NCI-H2029 treated with DMSO at 0.1 percent for 48 hours (cell line): Measurements from ENCODE around the gene DENND2C.

Source experiments
- DNase-seq: peaks from one replicate; lab custom pipeline; 2025; lab: John Stamatoyannopoulos, UW

DENND2C gene, protein sequence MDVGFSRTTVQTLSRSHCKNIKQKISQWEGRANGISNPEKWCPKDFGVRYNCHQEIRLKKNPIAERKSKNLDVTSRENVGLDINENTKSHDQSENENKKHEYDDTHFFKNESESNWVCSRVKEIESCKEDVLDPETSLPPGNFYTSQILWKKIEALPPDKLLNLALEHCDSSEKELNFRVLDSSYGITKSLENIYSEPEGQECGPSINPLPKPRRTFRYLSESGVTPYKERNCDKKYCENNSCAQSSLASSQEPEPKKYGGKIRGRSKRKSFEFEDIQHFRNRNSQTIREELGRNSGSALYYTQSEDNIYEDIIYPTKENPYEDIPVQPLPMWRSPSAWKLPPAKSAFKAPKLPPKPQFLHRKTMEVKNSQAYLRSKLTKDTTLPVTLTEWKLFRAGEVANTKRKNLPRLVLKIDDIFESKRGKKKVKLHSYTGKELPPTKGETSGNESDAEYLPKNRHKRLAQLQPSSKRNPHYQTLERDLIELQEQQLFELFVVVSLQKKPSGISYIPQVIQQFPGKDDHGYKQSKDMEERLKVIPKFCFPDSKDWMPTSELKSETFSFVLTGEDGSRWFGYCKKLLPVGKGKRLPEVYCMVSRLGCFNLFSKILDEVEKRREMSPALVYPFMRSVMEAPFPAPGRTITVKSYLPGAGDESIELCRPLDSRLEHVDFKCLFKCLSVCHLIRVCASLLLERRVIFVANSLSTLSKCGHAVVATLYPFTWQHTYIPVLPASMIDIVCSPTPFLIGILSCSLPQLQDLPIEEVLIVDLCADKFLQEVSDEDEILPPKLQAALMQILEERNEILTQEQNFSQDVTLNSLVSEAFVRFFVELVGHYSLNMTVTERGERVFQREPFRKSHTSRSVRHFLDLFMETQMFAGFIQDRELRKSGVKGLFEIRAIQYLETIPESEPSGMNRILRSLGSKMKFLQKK

DNA sequence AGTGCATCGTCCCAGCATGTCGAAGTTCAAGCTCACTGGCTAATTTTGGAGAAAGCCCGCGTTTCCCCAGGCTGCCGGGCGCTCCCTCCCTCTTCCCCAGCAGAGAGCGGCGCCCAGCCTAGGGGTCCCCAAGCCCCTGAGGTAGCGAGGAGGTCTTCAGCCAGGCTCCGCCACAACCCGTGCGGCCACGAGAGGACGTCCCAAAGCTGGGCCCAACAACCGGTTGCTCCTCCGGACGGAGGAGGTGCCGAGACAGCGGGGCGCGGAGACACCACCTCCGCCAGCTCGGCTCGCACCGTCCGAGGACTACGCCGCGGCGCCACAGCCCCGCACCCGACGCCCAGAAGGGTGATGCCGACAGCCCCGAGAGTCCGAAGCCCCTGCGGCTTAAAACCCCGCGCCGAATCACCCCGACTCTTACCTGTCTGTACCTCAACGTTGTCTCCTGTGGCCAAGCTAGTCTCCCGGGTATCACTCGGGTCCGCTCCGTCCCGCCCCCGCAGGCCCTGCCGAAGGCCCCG is at the start of gene DENND2C:
DENND2C (minus strand) TSS at position 488 of the 521 bp plus-strand sequence. CDS start 44,065 bp downstream, outside the sequence.
- DNase-seq, result no peak

DNA sequence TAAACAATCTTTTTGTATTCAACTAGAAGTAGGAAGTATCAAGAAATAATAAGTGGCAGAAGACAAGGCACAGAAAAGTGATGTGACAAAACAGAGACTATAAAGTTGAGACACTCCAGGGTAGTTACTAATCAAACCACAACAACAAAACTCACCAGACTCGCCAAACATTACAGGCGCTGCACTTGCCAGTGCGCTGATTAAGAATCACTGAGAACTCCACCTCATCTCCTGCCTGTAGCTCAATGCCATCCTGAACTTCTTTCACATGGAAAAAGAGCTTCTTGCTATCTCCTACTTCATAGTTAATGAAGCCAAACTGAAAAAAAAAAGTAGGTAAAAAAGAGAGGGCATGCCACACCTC is 49.6 kb upstream of the DENND2C start:
- DNase-seq, result no peak

DNA sequence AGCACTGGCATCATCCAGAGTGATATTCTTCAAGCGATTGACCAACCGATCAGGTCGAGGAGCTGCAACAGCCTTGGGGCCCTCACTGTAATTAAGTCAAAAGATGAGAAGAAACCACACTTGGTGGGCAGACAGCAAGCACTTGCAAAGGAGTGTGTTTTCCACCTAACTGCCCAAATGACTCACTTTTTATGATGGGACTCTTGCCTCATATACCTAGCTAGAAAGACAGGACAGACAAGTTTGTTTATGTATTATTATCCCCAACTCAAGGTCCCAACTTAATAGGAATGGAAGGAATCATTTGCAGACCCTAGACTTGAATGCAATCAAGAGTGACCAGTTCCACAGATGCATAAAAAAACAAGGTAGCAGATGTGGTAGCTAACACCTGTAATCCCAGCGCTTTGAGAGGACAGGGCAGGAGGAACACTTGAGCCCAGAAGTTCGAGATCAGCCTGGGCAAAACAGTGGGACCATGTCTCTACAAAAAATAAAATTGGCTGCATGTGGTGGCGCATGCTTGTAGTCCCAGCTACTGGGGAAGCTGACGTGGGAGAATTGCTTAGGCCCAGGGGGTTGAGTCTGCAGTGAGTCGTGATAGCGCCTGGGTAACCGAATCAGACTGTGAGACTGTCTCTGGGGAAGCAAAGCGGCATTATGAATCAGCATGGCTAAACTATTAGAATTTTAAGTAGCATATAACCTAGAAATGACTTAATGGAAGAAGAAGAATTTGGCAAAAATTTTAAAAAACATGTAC is 49.0 kb upstream of the DENND2C start:
- no peak for DNase-seq

DNA sequence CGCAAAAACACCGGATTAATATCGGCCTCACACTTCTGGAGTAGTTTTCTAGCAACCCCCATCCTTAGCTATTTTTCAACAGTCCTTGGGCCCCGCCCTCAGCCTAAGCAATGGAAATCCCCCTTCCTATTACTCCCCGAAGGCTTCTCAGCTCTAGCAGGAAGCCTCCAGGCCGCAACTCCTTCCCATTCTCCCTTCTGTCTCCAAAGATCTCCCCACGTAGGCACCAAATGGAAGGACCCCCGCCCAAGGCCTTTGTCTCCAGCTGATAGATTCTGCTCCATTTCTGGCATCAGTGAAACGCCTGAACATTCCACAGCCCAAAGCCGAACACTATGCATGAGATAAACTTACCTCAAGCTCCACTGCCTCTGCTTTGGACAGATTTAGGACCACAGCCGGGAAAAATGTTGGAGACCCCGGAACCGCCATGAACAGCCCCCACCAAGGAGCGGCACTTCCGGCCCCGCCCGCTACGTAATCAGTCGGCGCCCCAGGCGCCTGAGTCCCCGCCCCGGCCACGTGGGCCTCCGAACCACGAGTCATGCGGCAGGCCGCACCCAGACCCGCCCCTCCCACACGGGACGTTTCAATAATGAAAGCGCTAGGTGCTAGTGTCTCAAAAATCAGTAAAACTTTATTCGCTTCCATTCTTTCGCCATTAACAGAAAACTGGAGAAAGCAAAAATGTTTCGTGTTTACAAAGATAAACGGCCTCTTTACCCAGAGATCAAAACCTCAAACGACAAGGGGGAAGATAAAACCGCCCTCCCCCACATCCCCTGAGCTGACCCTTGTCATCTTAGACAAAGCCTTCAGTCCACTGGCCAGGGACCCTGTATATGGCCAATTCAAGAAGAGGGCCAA is 46.7 kb upstream of the DENND2C start, which contains the start of gene NRAS:
NRAS (minus strand) TSS at position 468 of the 867 bp plus-strand sequence. CDS start 611 bp downstream, outside the sequence.
- peak; percentile 49 for DNase-seq

DNA sequence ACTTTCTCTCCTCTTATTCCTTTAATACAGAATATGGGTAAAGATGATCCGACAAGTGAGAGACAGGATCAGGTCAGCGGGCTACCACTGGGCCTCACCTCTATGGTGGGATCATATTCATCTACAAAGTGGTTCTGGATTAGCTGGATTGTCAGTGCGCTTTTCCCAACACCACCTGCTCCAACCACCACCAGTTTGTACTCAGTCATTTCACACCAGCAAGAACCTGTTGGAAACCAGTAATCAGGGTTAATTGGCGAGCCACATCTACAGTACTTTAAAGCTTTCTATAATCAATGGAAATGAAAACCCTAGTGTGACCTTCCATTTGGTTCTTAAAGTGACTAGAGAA is 46.1 kb upstream of the DENND2C start:
- no peak for DNase-seq

DNA sequence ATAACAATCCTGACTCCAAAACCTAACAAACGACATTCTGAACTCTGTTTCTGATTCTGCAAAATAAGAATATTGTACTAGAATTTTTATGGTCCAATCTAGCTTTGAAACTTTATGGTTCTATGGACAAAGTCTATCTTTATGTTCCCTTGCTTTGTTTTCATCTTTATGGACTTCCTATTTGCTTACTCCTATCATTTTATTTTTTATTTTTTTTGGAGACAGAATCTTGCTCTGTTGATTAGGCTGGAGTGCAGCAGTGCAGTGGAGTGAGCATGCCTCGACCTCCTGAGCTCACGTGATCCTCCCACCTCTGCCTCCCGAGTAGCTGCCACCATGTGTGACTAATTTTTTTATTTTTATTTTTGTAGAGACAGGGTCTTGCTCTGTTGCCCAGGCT is 43.1 kb upstream of the DENND2C start:
- DNase-seq, result no peak

DNA sequence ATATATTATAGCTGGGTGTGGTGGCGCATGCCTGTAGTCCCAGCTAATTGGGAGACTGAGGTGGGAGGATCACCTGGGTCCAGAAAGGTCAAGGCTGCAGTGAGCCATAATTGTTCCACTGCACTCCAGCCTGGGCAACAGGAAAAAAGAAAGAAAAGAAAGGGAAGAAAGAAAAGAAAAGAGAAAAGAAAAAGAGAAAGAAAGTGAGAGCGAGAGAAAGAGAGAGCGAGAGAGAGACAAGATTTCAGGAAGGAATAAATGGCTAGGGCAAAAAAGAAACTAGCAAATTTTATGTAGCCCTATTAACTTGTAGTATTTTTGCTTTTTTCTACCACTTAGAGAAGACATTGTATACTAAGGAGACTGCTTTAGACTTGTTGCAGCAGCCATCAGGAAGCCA is 40.5 kb upstream of the DENND2C start:
- DNase-seq, result no peak

DNA sequence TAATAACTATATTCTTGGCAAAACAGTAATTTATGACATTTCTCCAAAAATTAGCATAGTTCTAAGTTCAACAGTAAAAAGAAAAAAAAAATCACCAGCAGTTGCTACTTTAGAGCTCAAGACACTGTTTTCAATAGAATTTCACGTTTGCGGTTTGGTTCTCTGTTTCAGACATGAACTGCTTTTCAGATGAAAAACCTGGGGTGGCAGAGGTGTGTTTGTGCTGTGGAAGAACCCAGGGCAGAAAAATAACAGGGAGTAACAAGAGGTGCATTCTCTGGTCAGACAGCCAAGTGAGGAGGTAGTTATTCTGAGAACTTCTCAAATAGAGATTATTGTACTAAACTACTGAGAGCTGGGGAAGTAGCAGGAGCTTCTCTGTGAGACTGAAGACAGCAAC is 37.8 kb upstream of the DENND2C start:
- DNase-seq, result no peak

DNA sequence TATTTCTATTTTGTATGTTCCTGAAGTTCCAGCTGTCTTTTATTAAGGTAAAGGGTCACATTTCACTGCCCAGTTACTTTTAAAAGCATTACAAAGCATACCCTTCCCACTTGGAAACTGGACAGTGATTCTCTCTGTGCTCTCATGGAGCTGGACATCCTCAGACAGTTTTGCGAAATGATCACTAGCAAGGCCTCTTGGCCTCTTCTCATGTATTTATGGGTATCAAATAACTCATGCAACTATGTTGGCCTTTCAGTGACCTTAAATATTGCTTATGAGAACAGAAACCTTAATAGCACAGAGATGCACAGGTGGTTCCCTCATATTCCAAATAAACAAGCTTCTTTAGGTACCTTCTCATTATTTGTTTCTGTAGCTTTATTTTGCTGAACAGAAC is 33.4 kb upstream of the DENND2C start:
- no peak for DNase-seq

DNA sequence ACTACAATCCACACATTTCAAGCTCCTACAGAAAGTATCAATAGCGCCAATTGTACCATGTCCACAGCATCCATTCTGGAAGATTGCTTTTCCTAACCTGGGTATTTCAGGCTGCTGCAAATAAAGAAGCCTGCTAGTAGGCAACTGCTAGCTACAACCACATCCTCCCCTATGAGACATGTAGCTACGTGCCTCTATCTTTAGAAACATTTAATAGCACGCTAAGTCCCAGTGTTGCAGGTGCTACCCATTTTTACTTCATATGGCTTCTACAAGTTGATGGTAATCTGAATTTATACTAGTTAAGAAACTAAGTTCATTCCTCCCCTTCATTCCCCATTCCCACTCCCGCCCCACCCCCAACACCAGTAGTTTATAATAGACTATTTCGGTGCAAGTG is 32.9 kb upstream of the DENND2C start:
- DNase-seq, result no peak

DNA sequence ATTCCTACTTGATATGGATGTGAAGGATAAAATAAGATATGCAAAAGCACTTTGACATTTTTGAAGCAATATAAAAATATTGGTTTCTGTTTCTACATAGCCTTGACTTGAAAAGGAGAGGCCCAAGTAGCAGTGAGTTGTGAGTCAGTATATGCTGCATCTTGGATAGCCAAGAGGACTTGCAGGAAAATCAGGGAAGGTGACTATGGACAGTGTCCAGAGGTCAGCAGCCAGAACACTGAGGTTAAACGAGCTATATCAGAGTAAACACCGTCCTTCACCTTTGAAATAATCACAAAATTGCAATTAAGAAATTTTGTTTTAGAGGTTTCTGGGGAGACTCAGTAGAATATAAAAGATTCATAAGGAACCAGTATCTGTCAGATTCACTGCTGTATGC is 32.1 kb upstream of the DENND2C start:
- DNase-seq, result no peak

DNA sequence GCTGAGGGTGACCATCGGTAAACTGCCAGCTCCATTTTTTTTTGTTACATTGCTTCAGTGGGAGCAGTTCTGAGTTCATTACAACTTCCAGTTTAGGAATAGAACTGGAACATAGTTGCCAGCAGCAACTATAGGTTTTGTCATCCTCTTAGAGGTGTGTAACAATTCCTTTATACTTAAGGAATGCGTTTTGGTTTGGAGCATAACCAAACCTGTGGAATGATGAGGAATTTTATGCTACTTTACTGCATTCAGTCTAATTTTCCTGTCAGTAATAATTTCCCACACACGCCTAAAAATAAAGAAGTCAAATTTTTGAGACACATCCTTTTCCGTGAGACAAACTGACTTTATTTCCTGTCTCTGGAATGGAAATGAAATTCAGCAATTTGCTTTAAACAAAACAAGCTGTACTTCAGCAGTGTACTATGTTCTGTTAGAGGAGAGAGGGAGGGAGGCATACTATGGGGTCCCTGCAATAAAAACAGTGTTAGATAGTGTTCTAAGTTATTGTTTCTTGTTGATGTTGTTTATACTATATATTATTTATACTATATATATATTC is 30.3 kb upstream of the DENND2C start:
- DNase-seq, result no peak

DNA sequence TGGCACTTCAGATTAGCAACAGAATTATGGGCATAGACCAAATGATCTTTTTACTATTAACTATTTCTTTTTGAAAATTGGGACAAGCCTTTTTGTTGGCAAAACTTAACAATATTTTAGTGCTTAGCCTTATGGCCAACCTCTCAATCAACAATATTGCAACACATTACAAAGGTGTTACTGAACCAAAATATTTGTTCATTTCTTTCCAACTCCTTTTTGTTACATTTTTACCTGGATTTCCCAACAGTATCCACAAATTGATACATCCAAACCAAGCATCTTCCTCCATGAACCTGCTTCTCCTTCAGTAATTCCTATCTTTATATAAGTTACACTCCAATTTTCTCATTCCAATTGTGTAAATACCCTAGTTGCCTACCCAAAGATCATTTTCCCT is 27.0 kb upstream of the DENND2C start:
- DNase-seq, result no peak

DNA sequence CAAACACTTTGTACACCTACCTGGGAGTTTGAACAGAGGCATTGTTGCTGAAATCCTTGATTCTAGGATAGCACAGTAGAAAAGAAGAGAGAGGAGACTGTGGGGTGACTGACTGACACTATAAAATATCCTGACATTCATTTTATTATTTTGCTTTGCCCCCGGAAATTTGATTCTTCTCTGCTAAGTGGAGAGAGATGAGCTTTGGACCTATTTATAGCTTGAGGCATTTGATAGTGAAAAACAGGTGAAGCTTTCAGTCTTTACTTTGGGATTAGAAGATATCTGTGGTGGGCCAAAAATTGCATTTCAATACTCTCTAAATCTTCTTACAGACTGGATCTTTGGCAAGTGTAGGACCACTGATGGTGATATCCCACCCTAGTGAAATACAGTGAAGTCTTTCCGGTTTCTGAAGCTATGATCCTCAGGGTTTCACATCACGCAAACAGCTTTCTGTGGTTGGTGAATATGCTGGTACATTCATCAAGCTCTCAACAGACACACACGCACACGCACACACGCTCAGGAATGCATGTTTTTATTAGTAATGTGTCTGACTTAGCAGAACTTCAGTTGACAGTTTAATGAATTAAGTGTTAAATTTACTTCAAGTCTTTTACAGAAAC is 25.7 kb upstream of the DENND2C start, which contains the start of gene AMPD1:
AMPD1 (minus strand) TSS at position 117 of the 629 bp plus-strand sequence; CDS start at position 42, 75 bp downstream.
- no peak for DNase-seq

DNA sequence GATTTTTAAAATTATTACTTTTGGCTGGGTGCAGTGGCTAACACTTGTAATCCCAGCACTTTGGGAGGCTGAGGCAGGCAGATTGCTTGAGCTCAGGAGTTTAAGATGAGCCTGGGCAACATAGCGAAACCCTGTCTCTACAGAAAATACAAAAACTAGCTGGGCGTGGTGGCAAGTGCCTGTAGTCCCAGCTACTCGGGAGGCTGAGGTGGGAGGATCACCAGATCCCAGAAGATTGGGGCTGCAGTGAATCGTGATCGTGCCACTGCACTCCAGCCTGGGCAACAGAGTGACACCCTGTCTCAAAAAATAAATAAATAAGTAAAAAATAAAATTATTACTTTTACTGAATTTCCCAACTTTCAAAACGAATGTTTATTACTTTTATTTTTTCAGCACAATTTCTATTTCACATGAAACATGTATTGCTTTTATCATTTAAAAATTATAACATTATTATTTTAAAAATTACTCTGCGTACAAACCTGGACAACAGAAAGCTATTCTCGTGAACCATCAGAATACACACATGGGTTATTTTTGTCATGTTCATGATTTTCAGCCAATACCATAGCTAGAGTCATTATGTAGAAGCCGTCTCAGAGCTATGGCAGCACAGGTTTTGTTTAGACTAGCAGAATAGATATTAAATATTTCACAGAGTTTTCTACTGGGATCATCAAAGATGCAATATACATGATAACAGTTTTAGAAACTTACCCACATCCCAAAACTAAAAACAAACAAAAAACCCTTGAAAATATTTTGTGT is 24.9 kb upstream of the DENND2C start:
- no peak for DNase-seq

DNA sequence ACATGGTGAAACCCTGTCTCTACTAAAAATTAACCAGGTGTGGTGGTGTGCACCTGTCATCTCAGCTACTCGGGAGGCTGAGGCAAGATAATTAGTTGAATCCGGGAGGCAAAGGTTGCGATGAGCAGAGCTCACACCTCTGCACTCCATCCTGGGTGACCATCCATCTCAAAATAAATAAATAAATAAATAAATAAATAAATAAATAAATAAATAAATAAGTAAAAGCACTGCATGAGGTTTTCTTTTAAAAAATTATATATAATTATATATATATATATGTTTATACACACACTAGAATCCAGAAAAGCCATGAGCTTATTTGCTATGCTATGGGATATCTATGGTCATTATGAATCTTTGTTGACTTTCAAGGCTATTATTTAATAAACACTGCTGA is 23.1 kb upstream of the DENND2C start:
- no peak for DNase-seq

DNA sequence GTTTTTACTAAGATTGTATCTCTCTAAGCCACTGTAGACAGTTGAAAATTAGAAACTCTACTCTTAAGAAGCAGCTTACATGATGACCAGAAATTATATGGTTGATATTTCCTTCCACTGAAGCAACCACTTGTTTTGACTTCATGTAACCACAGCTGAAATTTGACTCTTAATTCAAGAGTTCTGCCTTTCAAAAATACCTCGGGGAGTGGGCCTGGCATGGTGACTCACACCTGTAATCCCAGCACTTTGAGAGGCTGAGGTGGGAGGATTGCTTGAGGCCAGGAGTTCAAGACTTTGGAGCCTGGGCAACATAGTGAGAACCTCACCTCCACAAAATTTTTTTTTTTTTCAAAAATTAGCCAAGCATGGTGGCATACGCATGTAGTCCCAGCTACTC is 21.2 kb upstream of the DENND2C start:
- no peak for DNase-seq

DNA sequence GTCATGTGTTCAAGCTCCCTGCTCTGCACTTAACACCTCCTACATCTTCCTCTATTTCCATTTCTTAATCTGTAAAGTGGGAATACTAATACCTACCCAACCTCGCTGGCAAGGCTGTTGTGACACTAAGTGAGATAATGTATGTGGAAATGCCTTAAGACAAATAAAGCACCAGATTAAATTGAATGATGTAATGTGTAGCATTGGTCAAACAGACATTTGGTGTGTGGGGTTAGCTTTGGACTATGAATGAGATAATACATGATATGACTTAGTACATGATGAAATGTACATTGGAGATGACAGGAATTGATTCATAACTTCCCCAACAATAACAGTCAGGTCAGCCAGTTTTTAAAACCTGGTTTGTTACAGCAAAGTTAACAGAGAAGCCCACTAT is 20.3 kb upstream of the DENND2C start:
- no peak for DNase-seq

DNA sequence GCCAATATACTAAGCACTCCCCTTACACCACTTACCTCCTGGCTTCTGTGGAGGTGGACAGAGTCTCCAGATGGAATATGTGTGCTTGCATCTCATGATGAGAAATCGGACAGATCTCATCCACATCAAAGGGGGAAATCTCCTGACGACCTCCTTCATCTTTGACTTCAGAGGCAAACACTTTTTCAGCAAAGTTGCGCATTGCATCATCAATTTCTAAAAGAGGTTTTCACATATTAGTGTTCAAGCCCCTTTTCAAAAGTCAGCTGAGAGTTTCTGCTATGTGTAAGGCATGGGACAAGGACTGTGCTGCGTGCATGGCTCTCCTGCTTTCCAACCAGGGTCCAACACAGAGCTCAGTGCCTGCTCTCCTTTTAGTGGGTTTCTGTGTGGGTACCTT is 18.7 kb upstream of the DENND2C start:
- no peak for DNase-seq
